Right ventricle myocardium inferior (tissue), 1 donor: ENCODE data around the gene RHOU. TPM values are rescaled to one million over a fixed set of nuclear protein-coding genes. Genes with fewer than 3 reads are reported as not detected.
A peak's percentile ranks its signal among the peaks of the same experiment; 100 is the strongest.

Experiments used
- ATAC-seq: fragments of 200-7000 bp; cut with Tn5 transposase; one replicate; pipeline ENCODE4 v1.9.1; 2020; ENCODE audit warnings: mild to moderate bottlenecking, moderate library complexity
- DNase-seq: peaks from one replicate; pipeline ENCODE4 v3.0.0; 2021; ENCODE audit errors: missing footprints
- intact Hi-C: fragments of 100-400 bp; cut with DNase I; formaldehyde crosslinking; loops from one replicate; pipeline ENCODE4 v1.11.0; 2022
- total RNA-seq: library from RNA; stranded (reverse); fragmentation: NEBNext Ultra II Directional; extraction: Animal tissue kit (Norgen Biotek cat#: 25700); gene quantifications from one replicate; pipeline ENCODE4 v1.2.1, GENCODE V29; 2021
- donor health status: DM: no; HTN: yes; CAD: no; lungs with severe emphysema.

The RHOU gene
- total RNA-seq, 1 donor from 2014 or later = 5.4 TPM

DNA sequence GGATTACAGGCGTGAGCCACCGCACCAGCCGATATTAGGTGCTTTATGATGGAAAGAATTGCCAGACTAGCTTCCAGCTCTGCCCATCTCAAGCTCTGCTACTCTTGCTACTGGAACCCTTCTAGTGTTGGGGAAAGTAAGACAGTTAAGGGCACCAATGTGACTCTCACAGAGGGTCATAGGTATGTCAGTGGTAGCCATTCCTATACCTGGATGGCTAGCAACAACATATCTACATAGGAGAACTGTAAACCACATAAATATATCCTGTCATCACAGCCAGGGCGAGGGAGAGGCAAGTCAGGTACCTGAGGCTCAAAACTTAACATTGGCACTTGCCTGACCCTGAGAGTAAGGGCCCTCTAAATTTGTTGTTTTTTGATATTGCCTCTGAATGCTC, 1.7 kb upstream of the RHOU start:
- no peak for ATAC-seq
- no peak for DNase-seq
- intact Hi-C loops = no loop called here

DNA sequence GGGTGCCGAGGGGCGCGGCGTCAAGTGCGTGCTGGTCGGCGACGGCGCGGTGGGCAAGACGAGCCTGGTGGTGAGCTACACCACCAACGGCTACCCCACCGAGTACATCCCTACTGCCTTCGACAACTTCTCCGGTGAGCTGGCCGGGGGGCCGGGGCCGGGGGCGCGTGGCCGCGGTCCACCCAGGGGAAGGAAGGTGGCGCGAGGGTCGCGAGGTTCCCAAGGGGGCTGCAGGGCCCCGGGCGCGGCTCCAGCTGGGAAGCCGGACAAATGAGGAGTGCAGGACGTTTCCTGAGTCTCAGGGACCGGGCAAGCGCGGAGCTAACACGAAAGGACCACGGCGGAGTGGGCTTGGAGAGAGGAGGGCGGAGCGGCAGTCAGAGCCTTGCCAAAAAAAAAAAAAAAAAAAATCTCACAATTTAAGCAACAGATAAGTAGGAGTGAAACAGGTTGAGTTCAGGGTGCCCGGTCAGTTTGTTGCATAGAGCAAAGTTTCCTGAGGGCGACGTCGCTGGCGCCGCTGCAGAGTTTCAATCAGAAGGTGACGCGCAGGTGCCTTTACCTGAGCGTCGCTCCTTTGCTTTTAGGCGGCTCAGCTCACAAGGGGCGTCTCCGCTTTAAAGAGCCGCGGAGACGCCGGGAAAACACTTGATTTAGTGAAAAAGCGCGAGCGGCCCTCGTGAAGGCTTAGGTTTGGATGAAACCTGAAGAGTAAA, 750 bp downstream of the RHOU start:
- intact Hi-C loops = loop anchor here (1.0 to 5.0 kb wide), 5 partner anchors 46 to 491 kb away; no protein-coding TSS in a partner anchor
- DNase-seq (peak; percentile 78), ATAC-seq (peak; percentile 21)

- DNase-seq (no peak), ATAC-seq (no peak)
- intact Hi-C loops = loop anchor here (5.0 kb wide), 2 partner anchors 45 to 200 kb away; no protein-coding TSS in a partner anchor
These were observed 1.7 kb downstream of the RHOU start for GRCh38 chr1:228736844-228737445.

GRCh38 chr1:228737601-228738041, 2.3 kb downstream of the RHOU start:
- intact Hi-C loops = loop anchor here (5.0 kb wide), 2 partner anchors 45 to 200 kb away; no protein-coding TSS in a partner anchor
- no peak for DNase-seq
- ATAC-seq = no peak

GRCh38 chr1:228739826-228740225, 4.5 kb downstream of the RHOU start:
- no peak for DNase-seq
- ATAC-seq = no peak
- intact Hi-C loops = loop anchor here (5.0 kb wide), 2 partner anchors 42 to 197 kb away; no protein-coding TSS in a partner anchor

DNA sequence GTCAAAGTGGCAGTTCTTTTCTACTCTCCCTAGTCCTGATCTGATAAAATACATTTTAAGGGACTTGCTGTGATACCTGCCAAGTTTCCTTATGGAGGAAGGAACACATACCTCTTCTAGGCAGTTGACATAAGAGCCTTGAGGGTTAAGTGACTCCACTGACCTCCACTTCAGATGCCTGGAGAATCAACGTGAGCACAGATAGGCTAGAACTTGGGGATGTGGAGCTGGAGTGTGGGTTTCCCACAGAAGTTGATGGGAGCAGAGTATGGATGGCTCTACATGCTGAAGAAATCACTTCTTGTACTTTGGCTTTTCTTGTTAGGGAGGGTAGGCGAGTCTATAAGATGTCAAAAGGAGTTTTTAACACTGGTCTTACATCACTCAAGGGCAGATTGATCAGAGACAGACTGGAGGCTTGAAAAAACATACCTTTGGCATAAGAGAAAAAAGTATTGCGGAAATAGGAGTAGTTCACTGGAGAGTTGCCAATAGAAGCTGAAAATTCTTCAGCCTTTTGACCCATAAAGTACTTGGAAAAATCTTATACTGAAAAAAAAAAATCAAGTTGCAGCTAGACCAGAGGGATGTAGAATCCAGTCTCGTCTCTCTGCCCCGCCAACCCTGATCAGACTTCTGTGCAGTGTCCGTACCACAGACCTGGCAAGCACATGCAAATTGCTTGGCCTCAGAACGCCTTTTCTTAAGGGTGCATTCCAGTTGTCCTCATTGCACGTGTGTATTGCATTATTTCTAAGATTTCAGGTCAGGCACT, 5.5 kb downstream of the RHOU start:
- intact Hi-C loops = no loop called here
- DNase-seq (no peak), ATAC-seq (no peak)

GRCh38 chr1:228742281-228742860, 7.1 kb downstream of the RHOU start:
- intact Hi-C loops = no loop called here
- no peak for DNase-seq
- ATAC-seq = no peak

DNA sequence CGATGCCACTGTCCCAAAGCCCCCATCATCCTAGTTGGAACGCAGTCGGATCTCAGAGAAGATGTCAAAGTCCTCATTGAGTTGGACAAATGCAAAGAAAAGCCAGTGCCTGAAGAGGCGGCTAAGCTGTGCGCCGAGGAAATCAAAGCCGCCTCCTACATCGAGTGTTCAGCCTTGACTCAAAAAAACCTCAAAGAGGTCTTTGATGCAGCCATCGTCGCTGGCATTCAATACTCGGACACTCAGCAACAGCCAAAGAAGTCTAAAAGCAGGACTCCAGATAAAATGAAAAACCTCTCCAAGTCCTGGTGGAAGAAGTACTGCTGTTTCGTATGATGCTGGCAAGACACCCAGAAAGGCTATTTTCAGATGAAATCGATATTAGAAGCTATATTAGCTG, 8.1 kb downstream of the RHOU start:
- intact Hi-C loops = no loop called here
- DNase-seq (no peak), ATAC-seq (no peak)

GRCh38 chr1:228744356-228744755, 9.1 kb downstream of the RHOU start:
- DNase-seq (no peak), ATAC-seq (no peak)
- intact Hi-C loops = no loop called here

GRCh38 chr1:228744918-228745317, 9.6 kb downstream of the RHOU start:
- ATAC-seq (no peak), DNase-seq (no peak)
- intact Hi-C loops = no loop called here

GRCh38 chr1:228745497-228745896, 10.2 kb downstream of the RHOU start:
- DNase-seq = no peak
- intact Hi-C loops = no loop called here
- ATAC-seq = no peak

DNA sequence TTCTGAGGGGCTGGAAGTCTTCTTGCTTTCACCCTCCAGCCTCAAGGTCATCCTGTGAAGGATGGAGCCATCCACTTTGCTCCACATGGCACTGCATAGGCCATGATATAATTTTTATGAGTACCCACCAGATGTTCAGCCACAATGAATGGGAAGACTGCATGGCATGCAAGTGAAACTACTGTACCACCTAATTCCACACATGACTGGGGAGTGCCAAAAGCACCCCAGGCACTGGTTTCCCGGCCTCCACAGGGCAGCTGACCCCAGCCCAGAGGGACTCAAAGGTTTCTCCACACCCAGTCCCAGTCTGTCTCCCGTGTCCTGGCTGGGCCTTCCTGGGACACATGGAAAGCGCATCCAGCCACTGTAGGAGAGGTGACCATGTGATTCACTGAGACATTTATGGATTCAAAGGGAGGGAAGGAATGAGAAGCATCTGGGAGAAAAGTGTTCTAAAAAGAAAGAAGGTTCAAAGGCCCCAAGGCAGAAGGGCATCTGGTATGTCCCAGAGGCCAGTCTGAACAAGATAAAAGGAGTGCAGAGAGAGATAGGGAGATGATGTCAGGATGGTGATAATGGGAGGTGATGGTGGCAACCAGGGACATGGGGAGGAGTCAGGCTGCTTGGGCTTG, 12.1 kb downstream of the RHOU start:
- intact Hi-C loops = no loop called here
- ATAC-seq (no peak), DNase-seq (no peak)

DNA sequence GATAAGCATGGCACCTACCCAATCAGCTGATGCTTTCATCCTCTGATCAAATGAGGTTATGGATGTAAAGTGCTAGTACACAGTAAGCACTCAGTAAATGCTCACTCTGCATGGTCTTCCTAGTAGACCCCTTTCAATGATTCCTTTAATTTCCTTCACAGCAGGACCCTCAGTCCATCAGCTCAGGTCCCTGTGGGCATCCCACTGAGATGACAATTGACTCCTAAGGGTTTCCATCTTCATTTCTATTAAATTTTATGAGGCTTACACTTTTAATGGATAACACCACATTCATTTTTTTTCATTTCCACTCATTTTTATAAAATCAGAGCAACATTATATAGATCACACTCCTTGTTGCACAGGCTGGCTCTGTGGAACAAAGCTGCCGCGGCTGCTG, 12.8 kb downstream of the RHOU start:
- ATAC-seq = no peak
- DNase-seq = no peak
- intact Hi-C loops = no loop called here

- ATAC-seq = no peak
- intact Hi-C loops = no loop called here
- no peak for DNase-seq
These were observed 13.2 kb downstream of the RHOU start for GRCh38 chr1:228748431-228748830.

DNA sequence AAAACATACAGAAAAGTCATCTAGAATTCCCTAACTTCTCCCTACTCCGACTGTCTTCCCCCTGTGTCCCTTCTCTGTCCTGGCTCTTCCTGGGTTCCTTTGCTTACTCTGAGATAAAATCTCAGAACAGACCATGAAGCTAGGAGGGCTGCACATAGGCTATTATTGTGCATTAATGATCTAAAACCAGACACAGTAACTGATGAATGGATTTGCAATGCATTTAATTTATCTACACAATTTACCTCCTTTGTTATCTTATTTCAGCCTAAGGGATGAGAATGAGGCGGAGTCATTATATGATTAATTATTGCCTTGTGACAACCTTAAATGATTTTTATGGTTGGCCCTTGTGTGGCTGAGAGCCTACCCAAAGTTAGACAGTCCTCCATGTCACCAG, 14.5 kb downstream of the RHOU start:
- no peak for DNase-seq
- no peak for ATAC-seq
- intact Hi-C loops = no loop called here

GRCh38 chr1:228750915-228751314, 15.6 kb downstream of the RHOU start:
- DNase-seq (no peak), ATAC-seq (no peak)
- intact Hi-C loops = no loop called here

GRCh38 chr1:228751360-228752098, 16.2 kb downstream of the RHOU start:
- intact Hi-C loops = no loop called here
- DNase-seq = no peak
- ATAC-seq = no peak

DNA sequence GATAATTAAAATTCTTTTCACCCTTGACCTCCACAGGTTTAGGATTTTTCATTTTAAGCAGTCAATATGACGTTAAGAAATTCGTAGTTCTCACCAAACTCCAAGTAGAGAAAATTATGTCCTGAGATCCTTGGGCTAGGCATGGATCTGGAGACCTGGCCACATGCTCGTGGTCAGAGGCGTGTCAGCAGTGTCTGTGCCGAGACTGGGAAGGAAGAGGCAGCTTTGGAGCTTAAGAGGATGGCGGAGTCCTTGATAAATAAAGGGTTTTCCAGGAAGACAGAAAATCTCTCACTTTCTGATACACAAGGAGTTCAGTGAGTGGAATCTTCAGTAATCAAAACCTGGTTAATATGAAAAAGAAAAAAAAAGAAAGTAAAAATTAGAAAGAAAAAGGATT, 17.0 kb downstream of the RHOU start:
- intact Hi-C loops = no loop called here
- ATAC-seq = no peak
- no peak for DNase-seq
